Esophagus squamous epithelium (tissue), 4 donors: ENCODE results near the gene CFAP206.

Experiments used
- POLR2A ChIP-seq, 4 donors: fragments of 450-650 bp; IDR thresholded peaks; one replicate each; pipeline ENCODE4 v1.6.1; 2017; ENCODE audit warnings: antibody characterized with exemption in 4 of 4, mild to moderate bottlenecking in 4 of 4, moderate library complexity in 3 of 4
- TF ChIP-seq, protein P1 (sequence below), 6 experiments: fragments of 450-650 bp in 4 of 6; fragments of 200-600 bp in 2 of 6; sonication (generic) in 2 of 6; IDR thresholded peaks; one replicate each; pipeline ENCODE4 v1.5.1; 2016 to 2019; ENCODE audit warnings: antibody characterized with exemption in 6 of 6, mild to moderate bottlenecking in 4 of 6, moderate library complexity in 4 of 6

DNA sequence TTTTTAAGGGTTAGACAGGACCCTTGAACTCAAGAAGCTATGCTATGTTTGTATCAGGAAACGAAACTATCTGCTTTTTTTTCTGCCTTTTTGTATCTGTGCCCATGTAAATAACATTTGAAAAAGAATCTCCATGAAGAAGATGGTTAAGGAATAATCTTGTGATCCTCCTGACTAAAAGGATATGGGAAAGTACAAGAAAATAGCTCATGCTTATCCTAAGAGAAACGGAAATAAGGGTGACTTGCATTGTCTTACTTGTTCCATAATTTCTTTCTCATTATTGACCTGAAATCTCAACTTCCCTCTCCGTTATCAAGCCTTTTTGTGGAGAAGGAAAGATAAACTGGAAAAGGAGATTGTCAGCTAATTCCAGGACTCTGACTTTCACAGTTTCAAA lies 5.9 kb upstream of the CFAP206 start:
- TF ChIP-seq, protein P1, sequence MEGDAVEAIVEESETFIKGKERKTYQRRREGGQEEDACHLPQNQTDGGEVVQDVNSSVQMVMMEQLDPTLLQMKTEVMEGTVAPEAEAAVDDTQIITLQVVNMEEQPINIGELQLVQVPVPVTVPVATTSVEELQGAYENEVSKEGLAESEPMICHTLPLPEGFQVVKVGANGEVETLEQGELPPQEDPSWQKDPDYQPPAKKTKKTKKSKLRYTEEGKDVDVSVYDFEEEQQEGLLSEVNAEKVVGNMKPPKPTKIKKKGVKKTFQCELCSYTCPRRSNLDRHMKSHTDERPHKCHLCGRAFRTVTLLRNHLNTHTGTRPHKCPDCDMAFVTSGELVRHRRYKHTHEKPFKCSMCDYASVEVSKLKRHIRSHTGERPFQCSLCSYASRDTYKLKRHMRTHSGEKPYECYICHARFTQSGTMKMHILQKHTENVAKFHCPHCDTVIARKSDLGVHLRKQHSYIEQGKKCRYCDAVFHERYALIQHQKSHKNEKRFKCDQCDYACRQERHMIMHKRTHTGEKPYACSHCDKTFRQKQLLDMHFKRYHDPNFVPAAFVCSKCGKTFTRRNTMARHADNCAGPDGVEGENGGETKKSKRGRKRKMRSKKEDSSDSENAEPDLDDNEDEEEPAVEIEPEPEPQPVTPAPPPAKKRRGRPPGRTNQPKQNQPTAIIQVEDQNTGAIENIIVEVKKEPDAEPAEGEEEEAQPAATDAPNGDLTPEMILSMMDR (IDR thresholded peaks at IDR 0.05) = no peak
- TF ChIP-seq POLR2A (IDR thresholded peaks at IDR 0.05) = no peak
